ENCODE measurements around the gene ALLC.
A peak's percentile ranks its signal among the peaks of the same experiment; 100 is the strongest.

The ALLC gene

GRCh38 chr2:3682811-3683210, 24.8 kb downstream of the ALLC start:
- no peak overlapping the region for H3K4me3 ChIP-seq (ENCODE audit: low read depth, low read length)
- no peak for TF ChIP-seq CTCF (IDR thresholded peaks at IDR 0.05; ENCODE audit: low read depth, low read length, missing control alignments)
- no peak for DNase-seq (ENCODE audit: low read depth)

GRCh38 chr2:3683748-3684454, 25.9 kb downstream of the ALLC start:
- no peak overlapping the region for H3K4me3 ChIP-seq (ENCODE audit: low read depth, low read length)
- DNase-seq (ENCODE audit: low read depth), result no peak
- TF ChIP-seq CTCF (IDR thresholded peaks at IDR 0.05; ENCODE audit: low read depth, low read length, missing control alignments), result no peak

GRCh38 chr2:3689998-3690748, 32.2 kb downstream of the ALLC start:
- no peak overlapping the region for H3K4me3 ChIP-seq (ENCODE audit: low read depth, low read length)
- DNase-seq (ENCODE audit: low read depth), result no peak
- TF ChIP-seq CTCF (IDR thresholded peaks at IDR 0.05; ENCODE audit: low read depth, low read length, missing control alignments), result no peak

GRCh38 chr2:3692375-3692774, 34.4 kb downstream of the ALLC start:
- peak; percentile 25 for TF ChIP-seq CTCF (IDR thresholded peaks at IDR 0.05; ENCODE audit: low read depth, low read length, missing control alignments)
- H3K4me3 ChIP-seq (ENCODE audit: low read depth, low read length), result no peak overlapping the region
- no peak for DNase-seq (ENCODE audit: low read depth)

GRCh38 chr2:3696545-3696944, 38.5 kb downstream of the ALLC start:
- no peak for TF ChIP-seq CTCF (IDR thresholded peaks at IDR 0.05; ENCODE audit: low read depth, low read length, missing control alignments)
- H3K4me3 ChIP-seq (ENCODE audit: low read depth, low read length), result no peak overlapping the region
- no peak for DNase-seq (ENCODE audit: low read depth)

- no peak overlapping the region for H3K4me3 ChIP-seq (ENCODE audit: low read depth, low read length)
- TF ChIP-seq CTCF (IDR thresholded peaks at IDR 0.05; ENCODE audit: low read depth, low read length, missing control alignments), result no peak
- DNase-seq (ENCODE audit: low read depth), result no peak
Observed at GRCh38 chr2:3701071-3701470, 43.1 kb downstream of the ALLC start.
